Measurements from ENCODE around the gene CACFD1. TPM values are rescaled to one million over a fixed set of nuclear protein-coding genes. Genes with fewer than 3 reads are reported as not detected.

Gene CACFD1
- total and polyA plus RNA-seq, 2 of the 13 experiments (the other 11 are each of a cell fraction or from before 2014, with no cell fraction given): 13.8 to 14.6 TPM

- TF ChIP-seq TIGD3 (CRISPR knock-in tag; IDR thresholded peaks at IDR 0.05; ENCODE audit: borderline replicate concordance): no peak
- no peak for TF ChIP-seq ZNF3 (CRISPR knock-in tag; IDR thresholded peaks at IDR 0.05)
- no peak for TF ChIP-seq CSRNP2 (CRISPR knock-in tag; conservative IDR thresholded peaks at IDR 0.05; ENCODE audit: low read depth)
- TF ChIP-seq ZNF280B (CRISPR knock-in tag; IDR thresholded peaks at IDR 0.05; ENCODE audit: borderline replicate concordance): no peak
- no peak for TF ChIP-seq CEBPG (CRISPR knock-in tag; IDR thresholded peaks at IDR 0.05)
- TF ChIP-seq ZNF724P (CRISPR knock-in tag; IDR thresholded peaks at IDR 0.05; ENCODE audit: borderline replicate concordance): no peak; the same call in 1 of the 2 replicates
- no peak for TF ChIP-seq NFKBIZ (CRISPR knock-in tag; IDR thresholded peaks at IDR 0.05)
- no peak for TF ChIP-seq GFI1 (CRISPR knock-in tag; IDR thresholded peaks at IDR 0.05; ENCODE audit: borderline replicate concordance)
- no peak for TF ChIP-seq CTCF (CRISPR knock-in tag; IDR thresholded peaks at IDR 0.05)
- no peak for TF ChIP-seq CBX5 (CRISPR knock-in tag; IDR thresholded peaks at IDR 0.05; ENCODE audit: borderline replicate concordance)
- TF ChIP-seq ATM (IDR thresholded peaks at IDR 0.05; ENCODE audit: borderline replicate concordance): no peak
- TF ChIP-seq ATF1 (CRISPR knock-in tag; IDR thresholded peaks at IDR 0.05): no peak
- no peak; the same call in 1 of the 2 replicates for TF ChIP-seq ZSCAN9 (CRISPR knock-in tag; IDR thresholded peaks at IDR 0.05; ENCODE audit: borderline replicate concordance)
- TF ChIP-seq KIAA2018 (CRISPR knock-in tag; IDR thresholded peaks at IDR 0.05; ENCODE audit: borderline replicate concordance): no peak
These were observed at the start of gene CACFD1 (continued) for GRCh38 chr9:133459476-133460404.

All from HepG2 (cell line).